ENCODE results near the gene NEB.
"Not testable (repeated sequence)": the region's sequence is repeated elsewhere in the genome, so short reads cannot be mapped to it uniquely, and the experiment has no call there.

Gene NEB

DNA sequence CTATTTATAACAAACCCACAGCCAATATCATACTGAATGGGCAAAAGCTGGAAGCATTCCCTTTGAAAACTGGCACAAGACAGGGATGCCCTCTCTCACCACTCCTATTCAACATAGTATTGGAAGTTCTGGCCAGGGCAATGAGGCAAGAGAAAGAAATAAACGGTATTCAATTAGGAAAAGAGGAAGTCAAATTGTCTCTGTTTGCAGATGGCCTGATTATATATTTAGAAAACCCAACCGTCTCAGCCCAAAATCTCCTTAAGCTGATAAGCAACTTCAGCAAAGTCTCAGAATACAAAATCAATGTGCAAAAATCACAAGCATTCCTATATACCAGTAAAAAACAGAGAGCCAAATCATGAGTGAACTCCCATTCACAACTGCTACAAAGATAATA lies 176.4 kb downstream of the NEB start:
- DNase-seq (ENCODE audit: low read depth, low spot score), result not testable (repeated sequence)

DNA sequence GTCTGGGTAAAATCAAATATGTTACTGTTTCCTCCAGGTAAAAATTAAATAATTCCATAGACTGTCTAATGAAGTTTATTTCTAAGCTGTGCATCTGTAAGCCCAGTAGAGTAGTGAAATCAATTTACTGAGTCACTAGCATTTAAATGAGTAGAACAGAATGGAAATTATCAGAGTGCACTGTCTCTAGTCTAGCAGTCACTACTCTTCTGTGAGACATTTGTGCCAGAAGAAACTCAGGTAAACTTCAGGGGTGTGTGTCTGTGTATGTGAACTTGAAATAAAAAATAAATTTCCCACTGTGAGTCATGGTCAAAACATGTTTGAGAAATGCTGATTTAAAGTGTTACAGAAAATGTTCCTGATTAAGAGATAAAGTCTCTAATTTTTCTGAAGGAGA lies 178.2 kb downstream of the NEB start:
- no peak for DNase-seq (ENCODE audit: low read depth, low spot score)

DNA sequence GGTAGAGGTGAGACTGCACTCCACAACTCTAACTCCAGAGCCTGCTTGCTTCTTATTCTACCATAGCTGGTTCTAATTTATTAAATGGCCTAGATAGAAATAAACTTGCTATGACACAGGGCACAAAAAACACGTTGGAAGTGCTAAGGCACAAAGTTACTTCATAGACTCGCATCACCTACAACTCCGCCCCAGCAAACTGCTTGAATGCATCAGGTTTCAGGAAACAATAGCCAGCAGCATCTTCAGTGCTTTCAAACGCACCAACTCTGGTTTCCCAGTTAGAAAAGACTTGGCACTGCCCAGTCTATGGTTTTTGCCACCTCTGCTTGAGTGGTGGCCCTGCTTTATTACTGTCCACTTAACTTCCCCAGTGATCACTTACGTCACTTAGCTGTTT lies 182.0 kb downstream of the NEB start:
- DNase-seq (ENCODE audit: low read depth, low spot score), result no peak

DNA sequence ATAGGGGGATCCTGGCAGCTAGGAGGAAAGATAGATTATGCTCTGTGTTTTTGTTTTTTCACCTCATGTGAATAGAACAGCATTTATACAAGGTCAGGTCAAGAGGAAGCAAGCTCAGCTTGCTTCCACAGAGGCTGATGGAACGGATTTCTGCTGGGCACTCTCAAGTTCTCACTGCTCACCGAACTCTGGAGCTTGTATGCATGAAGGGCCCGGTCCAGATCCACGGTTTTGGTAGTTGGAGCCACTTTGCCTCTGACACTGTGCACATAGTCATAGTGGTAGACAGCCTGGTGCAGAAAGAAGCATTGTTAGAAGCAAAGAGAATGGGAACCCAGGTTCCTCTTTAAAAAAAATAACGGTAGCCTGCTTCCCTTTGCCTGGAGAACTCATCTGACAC lies 182.7 kb downstream of the NEB start:
- no peak for DNase-seq (ENCODE audit: low read depth, low spot score)

DNA sequence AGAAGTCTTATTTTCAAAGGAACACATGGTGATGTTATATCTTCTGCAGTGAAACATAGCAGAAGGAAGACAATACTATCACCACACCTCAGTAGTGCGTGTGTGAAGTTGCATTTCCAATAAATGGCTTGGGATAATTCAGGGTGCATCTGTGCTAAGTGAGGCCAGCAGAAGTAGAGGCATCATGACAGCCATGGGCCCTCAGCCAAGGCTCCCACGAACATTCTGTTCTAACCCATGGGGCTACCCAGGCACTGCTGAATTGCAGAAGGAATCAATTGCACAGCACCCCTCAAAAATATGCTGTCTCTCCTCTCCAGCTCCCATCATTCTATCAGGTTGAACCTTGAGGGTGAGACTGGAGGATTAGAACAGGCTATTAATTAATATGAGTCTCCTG lies 185.1 kb downstream of the NEB start:
- DNase-seq (ENCODE audit: low read depth, low spot score), result no peak

DNA sequence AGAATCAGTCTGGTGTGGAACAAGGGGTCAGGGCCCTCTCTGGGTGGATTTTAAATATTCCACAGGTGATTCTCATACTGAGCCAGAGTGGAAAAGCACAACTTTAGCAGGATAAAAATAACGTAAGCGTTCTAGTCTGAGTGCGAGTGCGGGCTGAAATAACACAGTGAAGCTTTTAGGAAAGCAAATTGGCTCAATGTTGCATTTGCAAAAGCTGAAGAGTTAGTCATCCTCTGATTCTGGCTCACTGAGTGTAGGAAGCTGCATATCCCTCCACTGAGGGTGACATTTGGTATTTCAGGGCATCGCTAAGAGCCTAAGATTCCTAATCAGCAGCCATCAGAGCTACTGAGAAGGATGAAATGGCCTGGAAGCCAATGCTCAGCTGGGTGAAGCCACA lies 189.8 kb downstream of the NEB start:
- no peak for DNase-seq (ENCODE audit: low read depth, low spot score)

DNA sequence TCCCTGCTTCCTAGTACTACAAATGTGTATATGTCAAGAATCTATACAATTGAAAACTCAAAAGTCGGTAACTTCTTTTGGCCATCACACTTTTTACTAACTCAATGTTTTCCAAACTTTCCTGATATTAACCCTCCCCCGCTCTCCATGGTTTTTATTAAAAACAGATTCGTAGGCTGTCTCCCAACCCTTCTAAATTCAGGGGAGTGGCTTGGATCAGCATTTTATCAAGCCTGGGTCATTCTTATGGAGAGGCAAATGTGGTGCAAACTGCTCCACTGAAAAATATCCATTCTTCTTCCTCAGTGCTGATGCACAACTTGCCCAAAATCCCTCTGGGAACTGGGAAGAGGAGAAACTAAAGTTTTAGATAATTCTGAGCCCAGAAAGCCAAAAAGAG lies 190.4 kb downstream of the NEB start:
- DNase-seq (ENCODE audit: low read depth, low spot score), result no peak

DNA sequence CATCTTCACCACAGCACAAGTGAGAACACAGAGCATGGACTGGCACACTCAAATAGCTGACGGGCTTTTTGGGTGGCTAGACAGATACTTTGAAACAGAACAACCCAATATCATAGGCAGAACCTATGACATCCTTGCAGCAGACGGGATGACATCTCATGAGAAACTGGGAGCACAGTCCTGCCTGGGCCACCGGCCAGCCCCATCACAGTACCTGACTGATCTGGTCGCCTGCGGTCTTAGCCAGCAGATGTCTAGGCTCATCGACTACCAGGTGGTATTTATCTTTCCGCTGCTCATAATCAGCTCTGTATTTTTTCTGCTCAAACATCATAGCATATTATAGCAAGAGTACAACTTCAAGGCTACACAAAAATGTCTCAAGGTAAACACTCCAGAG lies 200.3 kb downstream of the NEB start:
- DNase-seq (ENCODE audit: low read depth, low spot score), result no peak

DNA sequence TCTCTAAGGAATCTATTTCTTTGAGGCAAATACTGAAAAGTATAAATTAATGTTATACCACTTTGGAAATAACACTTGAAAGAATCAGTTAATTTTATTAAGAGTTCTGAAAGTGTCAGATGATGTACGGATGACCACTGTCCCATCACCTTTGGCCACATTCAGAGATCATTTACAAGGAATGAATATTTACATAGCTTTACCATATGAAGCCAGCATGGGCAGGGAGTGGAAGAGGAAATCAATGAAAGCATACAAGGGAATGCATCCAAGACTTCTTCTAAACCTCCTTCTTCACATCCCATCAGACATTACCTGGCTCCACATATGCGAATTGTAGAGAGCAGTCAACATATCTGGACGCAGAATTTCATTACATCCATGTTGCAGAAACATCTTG lies 201.1 kb downstream of the NEB start:
- DNase-seq (ENCODE audit: low read depth, low spot score), result no peak

DNA sequence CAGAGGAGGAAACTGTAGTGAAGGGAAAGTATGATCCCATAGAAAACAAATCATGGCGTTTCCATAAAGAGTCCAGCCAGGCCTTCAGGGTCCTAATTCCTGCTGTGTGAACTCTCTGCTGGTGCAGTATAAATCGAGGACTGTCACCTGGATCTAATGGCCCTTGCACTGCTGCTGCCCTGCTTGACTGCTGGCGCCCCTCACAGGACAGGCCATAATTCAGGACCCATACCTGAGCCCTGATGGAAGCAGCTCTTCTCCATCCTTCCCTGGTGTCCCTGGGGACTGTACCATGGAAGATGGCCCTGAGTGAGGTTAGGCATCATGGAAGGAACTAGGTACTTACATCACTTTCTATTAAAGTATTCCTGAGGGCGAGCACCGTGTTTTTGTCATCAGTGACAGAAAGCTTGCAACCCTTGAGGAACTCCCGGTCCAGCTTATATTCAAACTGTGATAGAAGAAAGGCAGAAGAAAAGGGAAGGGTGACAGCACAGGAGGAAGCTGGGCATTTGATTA lies 207.6 kb downstream of the NEB start:
- no peak for DNase-seq (ENCODE audit: low read depth, low spot score)

DNA sequence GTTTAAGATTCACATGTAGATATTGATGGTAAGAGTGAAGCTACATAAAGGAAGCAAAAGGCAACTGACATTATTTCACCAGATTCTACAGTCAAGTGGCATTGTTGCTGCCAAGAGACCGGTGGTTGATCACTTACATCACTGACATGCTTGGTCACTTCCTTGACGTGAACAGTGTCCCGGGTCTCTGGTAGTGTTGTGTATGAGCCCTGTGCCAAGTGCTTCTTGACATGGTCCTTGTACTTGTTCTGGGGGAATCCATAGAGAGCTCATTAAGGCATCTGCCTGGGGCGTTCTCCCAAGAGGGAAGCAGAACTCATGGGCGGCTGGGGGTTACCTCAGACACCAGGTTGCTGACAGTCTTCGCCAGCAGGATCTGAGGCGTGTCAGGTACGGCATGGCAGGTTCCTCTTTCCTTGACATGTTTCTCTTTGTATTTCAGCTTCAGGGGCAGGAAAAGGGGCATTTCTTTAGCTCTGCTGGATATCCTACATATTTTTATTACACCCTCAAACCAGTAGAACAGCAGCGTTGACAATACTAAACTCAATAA lies 208.4 kb downstream of the NEB start:
- DNase-seq (ENCODE audit: low read depth, low spot score), result no peak

DNA sequence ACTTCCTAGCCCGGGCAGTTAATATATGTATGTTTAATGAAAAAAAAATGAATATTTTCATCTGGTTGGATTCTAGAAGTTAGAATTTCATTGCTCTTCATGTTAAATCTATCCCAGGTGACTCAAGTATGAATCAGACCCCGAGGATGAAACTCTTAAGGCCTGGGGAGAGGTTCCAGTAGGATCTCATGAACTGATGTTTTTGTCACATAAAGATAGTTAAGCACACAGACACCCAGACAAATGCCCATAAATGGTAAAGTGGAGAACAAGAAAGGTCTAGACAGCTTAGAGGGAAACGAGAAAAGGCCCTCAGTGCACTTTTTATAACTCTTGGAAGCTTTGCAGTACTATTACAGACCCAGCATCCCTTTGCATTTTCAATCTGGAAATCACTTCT lies 210.4 kb downstream of the NEB start:
- DNase-seq (ENCODE audit: low read depth, low spot score), result no peak

DNA sequence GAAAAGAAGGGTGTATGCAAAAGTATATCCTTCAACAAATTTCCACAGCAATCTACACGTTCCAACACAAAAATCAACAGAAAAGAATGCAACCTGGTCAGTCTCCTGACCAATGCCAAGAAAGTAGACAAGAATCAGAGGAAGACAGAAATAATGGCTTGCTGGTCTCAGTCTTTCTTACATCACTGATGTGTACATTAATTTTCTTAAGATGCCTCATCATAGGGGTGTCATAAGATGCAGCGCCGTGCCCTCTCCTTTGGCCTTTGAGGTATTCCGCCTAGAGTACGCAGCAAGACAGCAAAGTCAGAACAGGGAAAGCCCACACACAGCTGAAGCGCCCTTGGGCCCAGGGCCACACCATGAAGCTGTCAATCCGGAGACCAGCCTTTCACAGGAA lies 211.7 kb downstream of the NEB start:
- no peak for DNase-seq (ENCODE audit: low read depth, low spot score)

DNA sequence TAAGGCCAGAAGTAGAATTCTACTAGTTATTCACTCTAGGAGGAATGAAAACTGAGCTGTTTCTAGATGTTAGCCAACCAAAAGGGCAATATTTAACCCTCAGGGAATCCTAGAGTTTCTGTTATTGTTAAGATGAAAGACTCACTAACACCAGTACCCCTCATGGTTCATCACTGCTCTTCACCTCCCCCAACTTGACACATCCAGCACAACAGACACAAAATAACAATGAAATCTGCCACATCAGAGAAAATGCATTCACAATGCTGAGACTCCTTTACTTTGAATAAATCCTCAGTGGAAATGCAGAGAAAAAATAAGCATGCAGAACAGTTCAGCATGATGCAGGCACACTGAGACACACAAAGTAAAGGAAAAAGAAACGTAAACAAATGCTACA lies 213.3 kb downstream of the NEB start:
- no peak for DNase-seq (ENCODE audit: low read depth, low spot score)

DNA sequence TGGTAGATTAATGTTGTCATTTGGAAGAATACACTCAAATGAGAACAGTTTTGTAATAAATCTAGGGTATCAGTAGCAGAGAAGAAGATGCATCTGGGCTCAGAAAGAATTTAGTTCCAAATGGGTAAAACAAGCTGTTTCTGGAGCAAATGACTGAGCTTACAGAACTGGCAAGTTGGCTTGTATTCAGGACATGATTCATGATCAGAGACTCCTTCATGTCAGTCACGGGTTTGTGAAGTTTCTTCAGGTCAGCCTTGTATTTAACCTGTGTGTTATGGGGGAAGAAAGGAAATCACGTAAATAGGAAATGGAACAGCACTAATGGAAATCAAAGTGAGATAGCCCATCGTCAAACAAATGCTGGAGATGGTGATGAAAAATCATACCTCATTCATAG lies 215.5 kb downstream of the NEB start:
- DNase-seq (ENCODE audit: low read depth, low spot score), result no peak

DNA sequence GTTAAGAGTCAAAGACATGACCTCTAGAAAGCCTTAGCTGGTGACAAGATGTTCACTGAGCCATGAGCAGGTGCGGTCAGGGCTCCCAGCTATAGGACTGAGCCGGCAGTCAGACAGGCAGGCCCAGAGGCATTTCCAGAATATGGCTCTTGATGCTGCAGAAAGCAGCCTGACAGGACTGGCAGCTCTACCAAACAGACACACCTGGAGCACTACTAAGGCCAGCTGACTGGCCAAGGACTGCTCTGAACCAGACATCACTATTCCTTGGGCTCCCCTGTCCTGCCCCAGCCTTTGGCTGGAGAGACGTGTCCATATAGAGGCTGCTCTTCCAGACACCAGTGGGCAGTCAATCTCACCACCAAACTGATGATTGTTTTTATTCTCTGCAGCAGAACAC lies 225.8 kb downstream of the NEB start:
- no peak for DNase-seq (ENCODE audit: low read depth, low spot score)

DNA sequence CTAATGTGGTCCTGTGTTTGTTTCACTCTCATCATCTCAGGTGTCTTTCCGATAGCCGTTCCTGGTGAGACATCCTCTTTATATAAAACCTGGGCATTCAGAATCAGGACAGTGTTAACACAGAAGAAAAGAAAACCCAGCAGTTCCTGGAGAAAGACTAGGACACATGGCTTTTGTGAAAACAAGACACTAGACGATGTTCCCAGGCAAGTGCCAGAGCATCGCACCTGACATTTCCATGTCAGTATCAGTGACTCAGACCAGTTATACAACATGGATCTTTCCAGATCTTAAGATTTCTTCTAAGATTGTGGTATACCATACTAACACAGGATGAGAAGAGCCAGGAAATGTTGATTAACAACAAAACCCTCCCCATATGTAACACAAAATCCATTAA lies 228.1 kb downstream of the NEB start:
- no peak for DNase-seq (ENCODE audit: low read depth, low spot score)

DNA sequence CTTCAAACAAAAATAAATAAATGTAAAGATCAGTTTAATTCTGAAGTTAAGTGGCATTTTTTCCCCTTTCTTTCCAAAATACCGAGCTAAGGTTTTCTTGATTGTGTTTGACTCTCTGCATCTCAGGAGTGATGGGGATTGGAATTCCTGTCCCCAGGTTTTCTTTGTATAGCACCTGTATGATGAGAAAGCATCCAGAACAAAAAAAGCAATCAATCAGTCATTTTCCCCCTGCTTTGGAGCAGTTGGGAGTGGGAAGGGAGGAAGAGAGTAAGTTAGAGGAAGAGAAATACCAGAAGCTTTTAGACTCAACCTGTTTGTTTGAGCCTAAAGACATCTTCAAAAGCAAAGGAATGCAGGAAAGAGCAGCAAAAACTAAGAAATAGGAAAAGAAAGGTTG lies 236.1 kb downstream of the NEB start:
- no peak for DNase-seq (ENCODE audit: low read depth, low spot score)

DNA sequence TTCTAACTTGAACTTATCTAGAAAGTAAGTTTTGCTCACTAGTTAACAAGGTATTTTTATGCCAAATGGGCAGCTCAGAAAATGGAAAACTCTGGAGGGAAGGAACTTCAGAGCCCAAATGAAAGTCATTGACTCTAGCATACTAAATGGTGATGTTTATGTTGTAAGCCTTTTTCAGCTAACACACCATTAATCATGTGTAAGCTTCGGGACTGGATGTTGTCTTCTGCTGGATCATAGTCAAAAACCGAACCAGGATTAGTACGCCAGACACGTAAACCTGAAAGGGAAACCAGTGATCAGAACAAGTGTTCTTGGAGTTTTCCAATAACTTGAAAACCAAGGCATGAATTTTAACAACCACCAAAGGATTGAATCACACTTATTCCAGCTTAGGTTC lies 242.8 kb downstream of the NEB start:
- no peak for DNase-seq (ENCODE audit: low read depth, low spot score)

DNA sequence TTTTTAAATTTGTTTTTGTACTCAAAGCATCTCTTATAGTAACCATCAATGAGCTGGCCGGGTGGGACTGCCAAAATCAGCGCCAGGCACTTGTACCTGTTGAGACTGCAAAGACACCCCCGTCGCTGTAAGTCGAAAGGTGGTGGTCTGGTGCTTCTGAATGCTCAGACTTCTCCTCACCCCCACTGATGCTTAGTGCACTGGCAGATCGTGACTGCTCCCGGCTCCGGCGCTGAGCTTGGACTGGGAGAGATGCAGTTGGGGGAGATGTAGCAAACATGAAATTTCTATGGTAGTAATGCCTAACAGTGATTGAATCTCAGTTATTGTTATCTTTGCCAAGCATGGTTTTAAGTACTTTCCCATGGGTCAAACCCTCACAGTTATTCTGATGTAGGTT lies 244.0 kb downstream of the NEB start:
- DNase-seq (ENCODE audit: low read depth, low spot score), result no peak

DNA sequence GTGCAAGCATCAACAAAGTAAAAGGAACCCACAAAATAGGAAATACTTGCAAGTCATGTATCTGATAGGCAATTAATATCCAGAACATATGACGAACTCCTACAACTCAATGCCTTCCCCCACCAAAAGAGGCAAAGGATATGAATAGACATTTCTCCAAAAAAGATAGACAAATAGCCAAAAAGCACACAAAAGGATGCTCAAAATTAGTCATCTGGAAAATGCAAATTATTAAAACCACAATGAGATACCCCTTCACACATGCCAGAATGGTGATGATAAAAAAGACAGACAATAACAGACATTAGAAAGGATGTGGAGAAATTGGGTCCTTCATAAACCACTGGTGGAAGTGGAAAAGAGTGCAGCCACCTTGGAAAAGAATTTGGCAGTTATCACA lies 248.2 kb downstream of the NEB start:
- no peak for DNase-seq (ENCODE audit: low read depth, low spot score)

DNA sequence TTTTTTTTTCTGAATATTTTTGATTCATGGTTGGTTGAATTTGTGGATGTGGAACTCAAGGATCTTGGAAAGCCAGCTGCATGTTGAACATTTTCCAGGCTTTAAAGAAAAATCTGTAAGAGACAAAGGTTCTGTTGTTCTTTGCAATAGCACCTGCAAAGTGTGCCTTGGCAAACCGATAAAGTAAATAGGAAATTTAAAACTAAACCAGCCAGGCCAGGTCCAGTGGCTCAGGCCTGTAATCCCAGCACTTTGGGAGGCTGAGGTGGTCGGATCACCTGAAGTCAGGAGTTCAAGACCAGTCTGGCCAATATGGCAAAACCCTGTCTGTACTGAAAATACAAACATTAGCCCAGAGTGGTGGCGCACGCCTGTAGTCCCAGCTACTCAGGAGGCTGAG lies 250.2 kb downstream of the NEB start:
- no peak for DNase-seq (ENCODE audit: low read depth, low spot score)

DNA sequence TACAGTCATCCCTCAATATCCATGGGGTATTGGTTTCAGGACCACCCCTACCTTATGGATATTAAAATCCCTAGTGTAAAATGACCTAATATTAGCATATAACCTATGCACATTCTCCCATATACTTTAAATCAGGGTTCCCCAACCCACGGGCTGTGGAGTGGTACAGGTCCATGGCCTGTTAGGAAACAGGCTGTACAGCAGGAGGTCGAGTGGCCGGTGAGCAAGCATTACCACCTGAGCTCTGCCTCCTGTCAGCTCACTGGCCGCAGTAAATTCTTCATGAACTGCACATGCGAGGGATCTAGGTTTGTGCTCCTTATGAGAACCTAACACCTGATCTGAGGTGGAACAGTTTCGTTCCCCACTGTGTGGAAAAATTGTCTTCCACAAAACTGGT lies 250.7 kb downstream of the NEB start:
- no peak for DNase-seq (ENCODE audit: low read depth, low spot score)

DNA sequence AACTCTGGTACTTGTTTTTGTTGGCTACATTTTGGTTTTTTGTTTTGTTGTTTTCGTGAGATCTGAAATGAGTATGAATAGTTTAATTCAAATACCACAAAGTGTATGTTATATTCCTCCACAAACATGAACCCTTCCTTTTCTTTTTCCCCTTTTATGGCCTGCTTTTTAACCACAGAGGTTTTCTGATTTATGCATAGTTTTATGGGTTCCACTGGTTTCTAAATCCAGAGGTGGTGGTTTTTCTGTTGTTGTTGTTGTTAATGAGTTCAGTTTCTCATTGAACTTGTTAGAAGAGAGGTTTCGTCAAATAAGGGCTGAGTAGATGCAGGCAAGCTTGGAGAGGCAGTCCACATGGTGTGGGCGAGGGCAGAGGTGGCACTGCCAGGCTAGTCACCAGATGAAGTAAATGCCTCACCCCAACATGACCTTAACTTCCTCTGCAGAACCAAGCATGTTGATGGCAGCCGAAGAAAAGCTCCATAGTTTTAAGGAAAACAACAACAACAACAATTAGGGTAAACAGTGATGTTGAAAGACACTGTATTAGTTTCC lies 252.0 kb downstream of the NEB start:
- DNase-seq (ENCODE audit: low read depth, low spot score), result no peak
